ENCODE results near the gene ZBTB40.

- TF ChIP-seq CTCF (IDR thresholded peaks at IDR 0.05) (no peak), POLR2A (IDR thresholded peaks at IDR 0.05) (no peak)
Measured at GRCh38 chr1:22488319-22488718, 36.7 kb downstream of the ZBTB40 start.

All from ovary (tissue), 3 donors.